Neuron (in vitro differentiated cells): Measurements from ENCODE around the gene TEX47.
A peak's percentile ranks its signal among the peaks of the same experiment; 100 is the strongest.

Source experiments
- H2AFZ ChIP-seq: one replicate; pipeline ENCODE4 v1.6.1; 2013; ENCODE audit warnings: low read depth, mild to moderate bottlenecking, inconsistent platforms, low read length, moderate library complexity
- H3K27me3 ChIP-seq: one replicate; pipeline ENCODE4 v1.6.1; 2013; ENCODE audit warnings: low read length; ENCODE audit not compliant: insufficient read depth
- H3K36me3 ChIP-seq: one replicate; pipeline ENCODE4 v1.6.1; 2013; ENCODE audit warnings: low read length; ENCODE audit not compliant: insufficient read depth
- H3K4me1 ChIP-seq: one replicate; pipeline ENCODE4 v1.6.1; 2013; ENCODE audit warnings: low read length; ENCODE audit not compliant: insufficient read depth
- H3K4me3 ChIP-seq: 2 replicates; pipeline ENCODE4 v1.5.1; 2013; ENCODE audit warnings: mild to moderate bottlenecking, low read length, moderate library complexity
- H3K9me3 ChIP-seq: one replicate; pipeline ENCODE4 v1.6.1; 2013; ENCODE audit warnings: low read length

TEX47 gene

DNA sequence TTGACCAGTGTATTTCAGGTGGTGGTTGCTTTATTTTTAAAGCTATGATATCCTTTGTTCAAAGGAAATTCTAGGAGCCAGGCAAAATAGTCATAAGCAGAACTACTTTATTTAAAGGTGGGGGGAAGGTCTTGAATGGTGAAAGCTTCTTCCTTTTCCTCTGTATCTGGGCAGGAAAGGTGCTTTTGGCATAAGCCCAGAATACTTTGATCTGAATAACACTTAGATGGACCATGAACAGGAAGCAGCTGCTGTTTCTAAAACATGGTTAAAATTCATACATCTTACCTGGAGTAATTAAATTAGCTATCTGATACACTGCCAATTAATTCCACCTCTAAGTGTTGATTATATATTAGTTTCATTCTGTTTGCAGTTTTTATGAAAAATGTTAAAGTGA is 22.8 kb downstream of the TEX47 start:
- no peaks in the 10 kb centered on the region for H3K9me3 ChIP-seq
- no peak overlapping the region for H2AFZ ChIP-seq
- H3K36me3 ChIP-seq: no peaks in the 10 kb centered on the region
- H3K4me3 ChIP-seq: no peak overlapping the region
- no peaks in the 10 kb centered on the region for H3K4me1 ChIP-seq
- H3K27me3 ChIP-seq: no peaks in the 10 kb centered on the region

DNA sequence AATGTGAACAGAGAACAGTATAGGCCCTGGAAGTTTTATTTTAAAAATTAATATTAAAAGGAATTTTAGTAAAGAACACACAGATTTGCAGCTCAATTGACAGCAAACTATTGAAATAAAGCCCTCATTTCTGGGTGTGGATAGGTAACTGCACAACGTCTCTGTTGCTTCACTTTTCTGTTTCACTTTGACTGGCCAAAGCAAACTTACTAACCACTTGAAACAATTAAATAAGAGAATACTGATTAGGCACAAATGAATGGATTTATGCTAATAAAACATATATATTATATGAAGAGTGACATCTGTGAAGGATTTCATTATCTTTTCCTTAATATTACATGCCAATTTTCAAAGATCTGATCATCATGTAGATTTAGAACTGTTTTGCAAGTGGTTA is 24.1 kb downstream of the TEX47 start:
- Histone ChIP-seq H3K9me3 (no peaks in the 10 kb centered on the region), H2AFZ (no peak overlapping the region), H3K27me3 (no peaks in the 10 kb centered on the region), H3K4me3 (no peak overlapping the region), H3K4me1 (no peaks in the 10 kb centered on the region), H3K36me3 (no peaks in the 10 kb centered on the region)

DNA sequence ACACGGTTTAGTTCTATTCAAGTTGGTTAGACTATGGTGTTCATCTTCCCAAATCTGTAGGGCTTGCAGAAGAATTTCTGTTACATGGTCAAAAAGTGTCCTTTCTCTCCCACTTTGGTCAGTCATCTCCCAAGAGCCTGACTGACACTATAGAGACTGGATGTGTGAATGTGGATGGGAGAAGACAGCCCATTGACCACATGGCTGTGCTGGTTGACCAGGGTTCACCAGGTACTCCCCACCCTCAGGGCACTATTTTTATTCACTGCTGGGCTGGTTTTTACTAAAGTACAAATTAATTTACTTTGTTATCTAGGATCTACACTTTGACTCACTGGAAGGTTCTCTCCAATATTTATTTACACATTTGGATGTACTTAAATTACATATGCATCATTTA is 33.8 kb downstream of the TEX47 start:
- Histone ChIP-seq H3K4me1 (peaks cover 11% of the 10 kb centered on the region), H3K27me3 (peaks cover 17% of the 10 kb centered on the region), H3K9me3 (no peaks in the 10 kb centered on the region), H3K4me3 (peak overlapping the region; percentile 36), H3K36me3 (no peaks in the 10 kb centered on the region), H2AFZ (no peak overlapping the region)

DNA sequence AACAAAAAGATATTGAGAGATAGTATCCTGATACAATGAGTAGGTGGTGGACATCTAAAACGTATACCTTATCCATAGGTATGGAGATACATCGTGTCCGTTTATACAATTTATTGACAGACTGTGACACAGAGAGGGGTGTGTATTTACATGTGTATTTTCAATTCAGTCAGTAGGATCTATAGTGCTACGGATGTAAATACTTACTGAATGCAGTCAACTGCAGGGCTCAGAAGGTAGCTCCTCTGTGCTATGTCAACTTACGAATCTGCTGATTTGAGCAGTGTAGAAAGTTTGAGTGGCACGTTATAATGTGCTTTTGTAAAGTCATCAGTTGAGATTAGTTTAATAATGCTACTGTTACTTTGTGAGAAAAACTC is 35.4 kb downstream of the TEX47 start:
- H3K4me1 ChIP-seq: peaks cover 11% of the 10 kb centered on the region
- peak overlapping the region; percentile 94 for H2AFZ ChIP-seq
- peaks cover 17% of the 10 kb centered on the region for H3K27me3 ChIP-seq
- H3K4me3 ChIP-seq: peak overlapping the region; percentile 61
- H3K36me3 ChIP-seq: no peaks in the 10 kb centered on the region
- no peaks in the 10 kb centered on the region for H3K9me3 ChIP-seq

DNA sequence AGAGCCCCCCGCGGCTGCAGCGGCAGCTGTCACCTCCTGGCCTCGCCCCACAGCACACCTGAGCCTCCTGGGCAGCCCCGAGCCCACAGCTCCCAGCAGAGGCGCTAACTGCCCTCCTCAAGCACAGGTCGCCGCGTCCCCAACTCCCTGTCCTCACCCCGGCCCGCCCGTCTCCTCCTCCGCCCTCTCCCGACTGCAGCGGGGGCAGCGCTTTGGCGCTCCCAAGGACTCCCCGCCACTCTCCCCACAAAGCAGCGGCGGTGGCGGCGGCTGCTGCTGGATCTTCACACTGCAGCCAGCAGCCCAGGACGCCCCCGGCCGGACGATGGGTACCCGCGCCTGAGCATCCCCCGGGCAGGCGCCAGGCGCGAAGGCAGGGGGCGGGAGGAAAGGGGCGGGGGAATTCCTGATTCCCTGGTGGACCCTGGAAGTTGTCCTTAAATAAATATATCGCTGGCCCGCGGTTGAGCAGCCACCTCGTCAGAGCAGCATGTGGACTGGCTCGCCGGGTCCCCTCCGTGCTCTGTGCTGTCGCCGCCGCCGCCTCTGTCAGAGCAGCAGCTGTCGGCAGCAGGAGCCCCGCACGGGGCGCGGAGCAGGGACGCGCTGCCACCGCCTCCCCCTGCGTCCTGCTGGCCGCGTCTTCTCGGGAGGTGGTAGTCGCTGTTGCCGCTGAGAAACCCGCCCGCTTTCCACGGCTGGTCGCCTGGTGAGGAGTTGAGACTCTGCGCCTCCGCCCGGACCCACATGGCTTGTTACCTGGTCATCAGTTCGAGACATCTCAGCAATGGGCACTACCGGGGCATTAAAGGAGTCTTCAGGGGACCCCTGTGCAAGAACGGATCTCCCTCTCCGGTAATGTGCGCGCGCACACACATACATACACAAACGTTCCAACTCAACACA is 36.1 kb downstream of the TEX47 start, which contains the start of gene ZNF804B:
ZNF804B (plus strand) TSS at position 471 of the 906 bp plus-strand sequence; CDS start at position 748, 277 bp downstream.
- Histone ChIP-seq H3K4me1 (peaks cover 11% of the 10 kb centered on the region), H2AFZ (peak within 1 kb of the TSS; percentile 94), H3K27me3 (peaks cover 17% of the 10 kb centered on the region), H3K9me3 (no peaks in the 10 kb centered on the region), H3K4me3 (peak within 1 kb of the TSS; percentile 61), H3K36me3 (no peaks in the 10 kb centered on the region)

DNA sequence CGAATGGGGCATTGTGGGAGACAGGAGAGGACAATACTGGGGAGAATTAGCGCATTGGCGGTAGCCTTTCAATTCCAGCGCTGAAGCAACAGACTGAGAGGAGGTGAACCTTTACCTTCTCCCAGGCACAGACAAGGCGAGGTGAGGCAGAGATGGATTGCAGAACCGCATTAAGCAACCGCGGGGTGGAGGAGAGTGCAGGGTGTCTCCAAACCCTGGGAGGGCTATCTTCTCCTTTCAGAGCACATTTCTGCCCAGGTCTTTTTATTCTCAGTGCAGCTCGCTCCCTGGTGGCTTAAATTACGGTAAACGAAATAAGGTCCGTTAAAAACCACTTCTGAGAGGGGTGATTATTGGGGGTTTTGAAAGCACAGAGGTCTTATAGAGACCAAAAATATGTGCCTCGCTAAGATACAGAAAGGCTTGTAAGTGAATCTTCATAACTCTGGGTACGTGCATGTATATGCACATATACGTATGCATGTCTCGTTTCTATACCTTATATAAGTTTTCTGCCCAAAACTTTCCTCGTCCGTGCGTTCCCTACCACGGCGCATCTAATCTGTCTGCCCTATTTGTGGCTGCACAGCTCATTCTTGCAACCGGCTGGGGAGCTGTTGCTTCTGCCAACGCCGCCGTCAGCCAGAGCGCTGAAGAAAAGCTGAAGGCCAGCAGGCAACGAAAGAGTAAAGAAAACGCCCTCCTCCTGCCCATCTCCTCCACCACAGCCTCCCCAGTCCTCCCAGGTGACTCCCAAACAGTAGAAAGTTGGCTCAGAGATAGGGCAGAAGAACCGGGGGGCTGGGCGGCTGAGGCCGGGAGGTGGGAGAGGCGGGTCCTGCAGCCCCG is 36.9 kb downstream of the TEX47 start:
- Histone ChIP-seq H3K27me3 (peaks cover 17% of the 10 kb centered on the region), H3K4me3 (peak overlapping the region; percentile 61), H2AFZ (peak overlapping the region; percentile 94), H3K9me3 (no peaks in the 10 kb centered on the region), H3K4me1 (peaks cover 11% of the 10 kb centered on the region), H3K36me3 (no peaks in the 10 kb centered on the region)

DNA sequence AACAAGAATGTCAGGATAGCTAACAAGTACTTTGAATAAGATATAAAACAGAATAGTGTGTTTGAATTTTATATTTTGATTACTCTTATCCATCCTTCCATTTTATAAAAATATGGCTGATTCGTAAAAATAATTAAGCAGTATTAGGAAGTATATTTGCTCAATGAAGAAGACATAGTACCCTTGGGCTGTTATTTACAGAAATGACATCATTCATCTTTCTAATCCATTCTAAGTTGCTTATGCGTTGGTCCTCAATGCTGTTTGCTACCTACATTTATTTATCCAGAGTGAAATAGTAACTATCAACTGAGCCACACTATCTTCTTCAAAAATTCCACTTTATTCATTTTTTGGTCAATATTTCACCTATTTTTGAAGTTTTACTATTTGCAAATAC is 38.2 kb downstream of the TEX47 start:
- Histone ChIP-seq H2AFZ (no peak overlapping the region), H3K4me1 (peaks cover 11% of the 10 kb centered on the region), H3K36me3 (no peaks in the 10 kb centered on the region), H3K4me3 (no peak overlapping the region), H3K9me3 (no peaks in the 10 kb centered on the region), H3K27me3 (peaks cover 17% of the 10 kb centered on the region)

DNA sequence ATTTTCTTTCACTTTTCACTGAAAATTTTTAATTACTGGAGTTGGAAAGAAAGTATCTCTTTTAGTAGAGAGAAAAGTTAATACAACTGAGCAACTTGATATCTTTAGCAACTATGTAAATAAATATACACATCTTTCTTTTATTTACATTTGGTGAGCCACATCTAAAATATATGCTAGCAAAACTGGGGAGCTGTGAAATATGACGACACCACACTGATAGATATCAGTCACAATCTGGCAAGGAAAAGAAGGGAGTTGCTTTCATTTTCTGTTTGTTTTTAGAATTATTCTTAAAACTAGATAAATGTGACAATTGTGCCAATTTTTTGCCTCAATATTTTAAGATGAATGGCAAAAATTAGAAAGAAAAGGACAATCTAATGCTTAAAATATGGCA is 38.7 kb downstream of the TEX47 start:
- H3K36me3 ChIP-seq: no peaks in the 10 kb centered on the region
- H3K27me3 ChIP-seq: peaks cover 17% of the 10 kb centered on the region
- H3K4me1 ChIP-seq: peaks cover 11% of the 10 kb centered on the region
- H3K4me3 ChIP-seq: no peak overlapping the region
- H2AFZ ChIP-seq: no peak overlapping the region
- H3K9me3 ChIP-seq: no peaks in the 10 kb centered on the region

DNA sequence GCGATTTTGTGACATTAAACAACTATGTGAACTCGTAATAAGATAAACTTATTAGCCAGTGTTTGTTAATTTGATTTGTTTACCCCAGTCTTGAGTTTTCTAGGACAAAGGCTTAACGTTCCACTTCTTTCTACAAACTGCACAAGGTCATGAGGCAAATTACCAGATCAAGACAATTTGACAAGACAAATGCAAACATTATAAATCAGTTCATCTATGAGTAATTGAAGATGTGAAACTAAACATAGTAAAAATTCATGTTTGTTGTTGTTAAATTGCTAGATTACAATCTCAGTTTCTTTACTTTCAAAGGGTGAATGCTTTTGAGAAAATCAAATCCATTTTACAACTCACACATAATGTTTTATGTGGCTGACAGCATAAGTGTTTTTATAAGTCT is 49.4 kb downstream of the TEX47 start:
- Histone ChIP-seq H3K4me3 (no peak overlapping the region), H2AFZ (no peak overlapping the region), H3K36me3 (no peaks in the 10 kb centered on the region), H3K9me3 (no peaks in the 10 kb centered on the region), H3K4me1 (no peaks in the 10 kb centered on the region), H3K27me3 (no peaks in the 10 kb centered on the region)
